GM19099 (cell line): ENCODE results near the gene SHISA4.

ENCODE experiments used
- POLR2A ChIP-seq: IDR thresholded peaks from 3 replicates; pipeline ENCODE4 v1.6.1; 2011; ENCODE audit warnings: low read depth; ENCODE audit not compliant: insufficient read length; ENCODE audit errors: extremely low read depth

Gene SHISA4

GRCh38 chr1:201891451-201892045, 2.9 kb downstream of the SHISA4 start:
- TF ChIP-seq POLR2A = no peak

DNA sequence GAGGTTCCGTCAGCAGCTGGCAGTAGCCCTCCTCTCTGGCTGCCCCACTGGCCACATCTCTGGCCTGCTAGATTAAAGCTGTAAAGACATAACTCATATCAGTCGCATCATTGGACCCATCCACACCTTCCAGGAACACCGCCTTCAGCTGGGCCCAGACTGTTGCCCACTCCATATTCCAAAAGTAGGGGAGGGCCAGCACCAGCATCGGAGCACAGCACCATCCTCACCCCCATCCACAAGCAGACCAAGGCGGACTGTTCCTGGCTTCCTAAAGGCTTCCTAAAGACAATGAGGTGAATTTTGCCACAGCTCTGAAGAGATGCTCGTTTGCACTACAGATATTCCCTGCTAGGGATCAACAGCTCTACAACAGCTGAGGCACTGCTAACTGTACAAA, 3.5 kb downstream of the SHISA4 start:
- no peak for TF ChIP-seq POLR2A

- no peak for TF ChIP-seq POLR2A
Observed at GRCh38 chr1:201893431-201893830, 4.7 kb downstream of the SHISA4 start.

DNA sequence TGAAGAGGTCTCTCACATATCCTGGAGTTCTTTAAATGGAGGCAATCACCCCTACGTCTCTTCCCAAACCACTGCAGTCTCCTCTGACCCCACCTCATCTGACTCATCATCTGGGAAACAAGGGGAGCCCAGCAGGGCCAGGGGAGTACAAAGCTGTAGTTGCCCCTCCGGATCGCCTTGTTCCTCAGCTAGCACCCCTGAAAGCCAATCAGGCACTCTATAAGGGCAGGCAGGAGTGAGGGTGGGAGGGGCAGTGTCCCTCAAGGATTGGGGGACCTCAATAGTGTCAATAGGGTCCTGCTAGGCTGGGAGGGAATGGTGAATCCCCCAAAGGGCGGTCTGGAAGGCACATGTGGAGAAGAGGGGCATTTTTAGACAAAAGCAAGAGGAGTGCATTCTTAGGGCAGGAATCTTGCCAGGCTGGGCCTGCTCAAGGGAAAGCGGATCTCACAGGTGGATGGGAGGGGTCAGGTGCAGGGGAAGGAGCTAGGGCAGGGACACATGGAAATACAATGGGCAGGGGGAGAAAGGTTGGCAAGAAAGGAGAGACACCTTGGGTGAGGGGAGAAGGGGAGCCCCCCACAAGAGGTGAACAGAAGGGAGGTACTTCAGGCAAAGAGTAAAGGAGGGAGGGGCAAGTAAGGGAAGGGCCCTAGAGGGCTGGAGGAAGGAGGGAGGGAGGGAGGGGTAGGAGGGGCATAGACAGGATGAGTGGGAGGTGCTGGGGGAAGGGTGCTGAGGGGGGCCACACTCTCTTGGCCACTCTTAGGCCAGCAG, 5.8 kb downstream of the SHISA4 start:
- no peak for TF ChIP-seq POLR2A

DNA sequence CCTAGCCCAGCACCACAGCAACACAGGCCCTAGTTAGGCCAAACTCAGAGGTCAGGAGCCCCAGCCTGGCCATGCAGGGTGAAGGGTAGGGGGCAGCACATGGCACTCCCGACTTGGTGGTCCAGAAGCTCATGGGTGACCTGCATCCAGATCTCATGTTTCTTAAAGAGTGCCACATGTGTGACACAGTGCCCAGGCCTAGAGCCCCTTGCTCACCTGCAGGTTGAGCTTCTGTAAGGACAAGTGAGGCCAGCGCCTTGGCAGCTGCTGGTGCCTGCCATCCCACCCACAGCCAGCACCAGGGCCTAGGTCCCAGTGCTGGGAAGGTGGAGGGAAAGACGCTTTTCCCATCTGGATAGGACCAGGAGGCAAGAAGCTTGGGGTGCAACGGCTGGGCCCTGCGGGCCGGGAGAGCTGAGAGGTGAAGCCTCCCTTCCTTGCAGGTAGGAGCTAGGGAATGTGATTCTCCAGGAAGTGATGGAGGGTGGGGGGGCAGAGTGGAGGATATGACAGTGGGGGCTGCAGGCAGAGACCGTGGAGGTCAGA, 6.5 kb downstream of the SHISA4 start:
- TF ChIP-seq POLR2A = no peak

DNA sequence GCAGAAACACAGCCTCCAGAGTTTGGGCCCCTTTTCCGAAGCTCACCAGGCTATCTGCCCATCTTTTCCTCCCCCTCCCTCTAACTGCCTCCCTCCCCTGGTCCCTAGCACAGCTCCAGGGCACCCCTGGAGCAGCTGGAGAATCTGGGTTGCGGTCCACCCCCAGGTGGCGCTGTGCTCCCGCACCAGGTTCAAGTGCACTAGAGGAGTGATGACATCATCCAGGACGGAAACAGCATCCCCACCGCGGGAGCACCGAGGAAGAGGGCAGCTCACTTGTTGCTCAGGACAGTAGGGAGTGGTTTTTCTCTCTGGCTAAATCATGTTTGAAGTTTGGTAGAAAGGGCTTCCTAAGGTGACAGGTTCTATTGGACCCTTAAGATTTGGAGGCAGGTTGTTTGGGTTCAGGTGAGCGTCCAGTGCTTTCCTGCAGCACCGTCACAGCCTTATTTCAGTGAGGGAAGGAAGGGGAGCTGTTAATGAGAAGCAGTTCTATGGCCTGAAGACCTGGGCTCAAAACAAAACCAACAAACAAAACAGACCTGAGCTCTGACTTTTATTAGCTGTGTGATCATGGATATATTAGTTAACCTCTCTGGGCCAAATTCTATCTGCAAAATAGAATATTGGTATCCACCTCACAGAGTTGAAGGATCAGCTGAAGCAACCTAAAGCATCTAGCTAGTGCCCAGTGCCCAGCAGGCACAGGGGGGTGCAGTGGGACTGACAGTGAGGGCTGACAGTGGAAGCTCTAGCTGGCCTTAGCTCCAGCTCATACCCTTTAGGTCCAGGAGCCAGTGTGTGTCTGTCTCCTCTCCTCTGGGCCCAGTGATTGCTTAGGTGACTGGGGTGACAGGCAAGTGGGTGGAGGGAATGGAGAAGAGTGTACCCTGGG, 7.5 kb downstream of the SHISA4 start:
- TF ChIP-seq POLR2A = no peak

GRCh38 chr1:201896951-201897391, 8.3 kb downstream of the SHISA4 start:
- TF ChIP-seq POLR2A = no peak

DNA sequence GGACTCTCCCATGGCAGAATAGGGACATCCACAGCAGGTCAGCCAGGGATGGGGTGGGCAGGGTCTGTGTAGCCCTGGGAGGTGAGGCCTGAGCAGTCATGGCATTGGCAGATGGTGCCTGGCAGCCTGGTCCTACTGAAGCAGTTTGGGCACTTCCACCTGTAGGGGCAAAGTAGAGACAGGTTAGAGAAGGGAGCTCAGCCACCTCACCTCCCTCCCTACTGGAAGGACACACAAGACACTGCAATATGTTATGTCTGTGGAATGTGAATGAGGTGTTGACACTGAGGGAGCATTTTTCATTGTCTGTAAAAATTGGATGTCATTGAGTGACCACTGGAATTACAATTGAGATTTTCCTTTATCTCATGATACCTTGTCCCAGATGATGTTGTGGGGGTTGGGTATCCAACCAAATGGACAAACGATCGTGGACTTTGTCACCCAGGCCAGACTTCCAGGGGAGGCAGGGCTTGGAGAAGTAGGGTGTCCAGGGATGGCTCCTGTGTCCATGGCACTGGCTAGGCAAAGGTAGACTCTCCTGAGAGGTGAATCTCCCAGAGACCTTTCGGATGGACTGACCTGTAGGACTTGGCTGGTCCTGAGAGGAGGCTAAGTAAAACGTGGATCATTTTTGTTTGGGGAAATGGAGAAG, 9.7 kb downstream of the SHISA4 start:
- TF ChIP-seq POLR2A = no peak

DNA sequence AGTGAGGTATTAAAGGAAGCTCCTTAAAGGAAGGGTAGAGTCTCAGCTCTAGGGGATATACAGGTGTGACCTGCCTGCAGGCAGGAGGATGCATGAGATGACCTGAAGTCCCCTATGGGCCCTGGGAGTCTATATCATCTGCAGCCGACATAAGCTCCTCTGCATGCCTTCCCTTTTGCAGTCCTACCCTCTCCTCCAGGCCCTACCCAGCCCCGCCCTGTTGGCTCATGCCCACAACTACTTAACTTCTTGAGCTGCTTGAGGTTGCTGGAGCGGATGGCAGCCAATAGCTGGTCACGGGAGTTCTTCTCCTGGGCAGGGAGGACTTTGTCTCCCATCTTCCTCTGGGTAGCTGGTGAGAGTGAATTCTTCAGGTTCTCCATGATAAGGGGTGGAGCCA, 10.3 kb downstream of the SHISA4 start:
- TF ChIP-seq POLR2A = no peak

- TF ChIP-seq POLR2A = no peak
Observed at GRCh38 chr1:201899683-201900429, 11.2 kb downstream of the SHISA4 start.

- no peak for TF ChIP-seq POLR2A
Observed at GRCh38 chr1:201900476-201900875, 11.8 kb downstream of the SHISA4 start.

DNA sequence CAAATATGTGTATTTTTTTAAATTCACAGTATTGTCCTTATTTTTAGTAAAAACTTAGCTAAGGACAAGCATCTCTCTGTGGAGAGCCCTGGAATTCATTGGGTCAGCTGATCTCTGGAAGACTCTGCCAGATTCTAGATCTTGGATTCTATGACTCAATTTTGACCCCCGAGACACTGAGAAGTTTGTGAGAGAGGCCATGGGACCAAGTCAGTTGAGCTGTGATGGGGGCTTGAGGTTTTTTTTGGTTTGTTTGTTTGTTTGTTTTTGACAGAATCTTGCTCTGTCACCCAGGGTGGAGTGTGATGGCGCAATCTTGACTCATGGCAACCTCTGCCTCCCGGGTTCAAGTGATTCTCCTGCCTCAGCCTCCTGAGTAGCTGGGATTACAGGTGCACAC, 13.5 kb downstream of the SHISA4 start:
- no peak for TF ChIP-seq POLR2A

DNA sequence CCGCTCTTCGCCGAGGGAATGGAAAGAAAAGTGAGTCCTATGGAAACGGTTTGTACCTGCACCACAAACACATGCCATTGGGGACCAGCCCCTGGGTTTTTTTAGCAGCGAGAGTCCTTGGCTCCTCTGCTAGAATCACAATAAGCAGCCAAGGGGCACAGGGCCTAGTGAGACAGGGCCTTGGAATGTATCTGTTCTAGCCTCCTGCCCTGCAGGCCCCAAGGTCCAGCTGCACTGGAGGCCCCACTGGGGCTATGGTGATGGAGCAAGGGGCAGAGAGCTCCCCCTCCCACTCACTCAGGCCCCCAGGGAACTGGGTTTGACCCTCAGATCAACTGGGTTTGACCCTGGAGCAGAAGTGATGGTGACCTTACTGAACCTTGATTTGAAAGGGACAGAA, 14.4 kb downstream of the SHISA4 start:
- TF ChIP-seq POLR2A = no peak

GRCh38 chr1:201904579-201904978, 15.9 kb downstream of the SHISA4 start:
- TF ChIP-seq POLR2A = no peak
